ENCODE data around the gene ABR.
"Not testable (repeated sequence)": the region's sequence is repeated elsewhere in the genome, so short reads cannot be mapped to it uniquely, and the experiment has no call there.

The ABR gene

DNA sequence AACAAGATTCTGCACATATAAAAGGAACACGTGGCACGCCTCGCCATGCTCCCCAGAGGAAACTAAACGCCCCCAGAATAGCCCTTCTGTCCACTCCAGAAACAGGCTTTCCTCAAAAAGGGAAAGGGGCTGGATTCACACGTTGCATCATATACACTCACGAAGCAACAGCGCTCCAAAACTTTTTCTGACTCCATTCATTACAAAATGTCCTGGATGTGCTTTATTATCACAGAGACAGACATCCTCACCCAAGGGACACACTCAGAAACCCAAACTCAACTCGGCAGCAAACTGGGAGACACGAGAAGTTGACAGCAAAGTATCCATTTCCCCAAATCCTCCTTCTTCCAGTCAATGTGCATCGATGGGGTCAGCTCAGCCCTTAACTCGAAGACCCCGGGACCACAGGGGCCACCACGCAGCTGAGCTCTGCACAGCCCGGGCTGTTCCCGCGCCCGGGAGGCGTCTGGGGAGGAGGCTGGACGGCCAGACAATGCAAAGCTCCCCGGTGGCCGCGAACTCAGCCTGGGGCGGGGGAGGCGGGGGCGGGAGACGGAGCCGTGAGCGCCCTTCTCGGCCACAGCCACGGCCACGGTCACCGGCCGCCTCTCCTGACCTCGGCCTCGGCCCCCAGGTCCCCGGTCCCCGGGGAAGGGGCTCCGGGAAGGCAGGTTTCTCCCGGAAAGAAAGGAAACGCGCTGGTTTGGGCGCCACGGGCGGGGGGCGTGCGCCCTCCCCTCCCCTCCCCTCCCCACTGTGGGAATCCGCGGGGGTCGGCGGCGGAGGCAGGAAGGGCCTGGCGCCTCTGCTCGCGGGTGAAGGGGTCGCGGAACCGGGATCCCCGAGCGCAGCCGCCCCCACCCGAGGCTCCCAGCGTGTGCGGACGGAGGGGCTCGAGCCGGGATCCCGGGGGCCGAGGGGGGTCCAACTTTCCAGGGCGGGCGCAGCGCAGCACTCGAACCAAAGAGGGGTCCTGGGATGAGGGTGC lies 201.4 kb downstream of the ABR start:
- peak; percentile 73 for DNase-seq

DNA sequence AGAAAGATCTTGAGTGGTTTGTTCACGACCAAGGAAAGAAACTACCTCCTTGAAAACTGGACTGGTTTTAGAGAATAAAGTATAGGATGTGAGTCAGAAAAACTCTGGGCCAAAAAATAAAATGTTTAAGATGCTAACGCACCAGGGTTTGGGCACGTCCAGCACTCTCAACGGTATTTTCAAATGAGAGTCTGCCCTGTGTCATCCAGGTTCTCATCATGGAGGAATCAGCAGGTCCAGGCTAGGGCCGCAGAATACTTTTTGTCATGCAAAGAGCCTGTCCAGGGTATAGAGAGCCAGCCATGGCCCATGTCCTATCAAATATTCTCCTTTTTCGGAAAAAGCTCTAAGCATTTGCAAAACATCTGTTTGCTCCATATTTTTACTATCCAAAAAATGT lies 202.6 kb downstream of the ABR start:
- DNase-seq: no peak

DNA sequence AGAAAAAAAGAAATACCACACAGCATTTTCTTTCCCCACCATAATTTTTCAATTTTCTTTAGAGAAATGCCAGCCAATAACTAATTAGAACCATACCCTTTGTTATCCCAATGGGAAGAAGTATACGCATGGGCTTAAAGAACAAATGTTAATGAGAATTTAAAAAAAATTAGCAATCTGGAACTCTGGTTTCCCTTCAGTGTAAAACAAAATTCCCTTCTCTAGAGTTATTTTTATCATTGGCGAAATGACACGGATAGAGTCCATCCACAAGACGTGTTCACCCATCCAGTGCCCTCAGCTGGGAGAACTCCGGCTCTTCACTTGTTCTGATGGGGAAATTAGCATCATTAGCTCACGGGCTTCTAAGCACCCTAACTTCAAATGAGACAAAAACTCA lies 203.5 kb downstream of the ABR start:
- DNase-seq: no peak

DNA sequence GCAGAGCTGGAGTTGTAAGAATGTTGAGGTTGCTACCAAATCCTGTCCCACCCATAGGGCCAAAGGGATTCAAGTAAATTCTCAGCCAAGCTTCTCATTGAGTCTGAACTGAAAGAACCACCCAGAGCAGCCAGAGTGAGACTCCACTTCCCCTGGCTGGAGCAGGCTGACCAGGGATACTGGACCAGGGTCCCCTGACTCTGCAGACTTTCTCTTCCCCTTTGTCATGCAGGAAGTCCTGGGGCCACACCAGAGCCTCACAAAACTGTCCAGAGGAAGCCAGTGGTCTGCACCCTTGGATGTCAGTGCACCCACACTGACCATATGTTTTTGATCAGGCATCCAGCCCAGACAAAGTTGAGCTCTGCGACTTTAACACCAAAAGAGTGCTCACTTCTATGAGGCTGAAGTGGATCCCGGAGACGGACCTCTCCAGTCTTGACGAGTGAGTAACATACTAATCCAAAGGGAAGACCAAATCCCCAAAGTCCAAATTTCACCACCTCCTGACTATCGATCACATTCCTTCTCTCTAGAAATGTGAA lies 204.3 kb downstream of the ABR start:
- DNase-seq: no peak

DNA sequence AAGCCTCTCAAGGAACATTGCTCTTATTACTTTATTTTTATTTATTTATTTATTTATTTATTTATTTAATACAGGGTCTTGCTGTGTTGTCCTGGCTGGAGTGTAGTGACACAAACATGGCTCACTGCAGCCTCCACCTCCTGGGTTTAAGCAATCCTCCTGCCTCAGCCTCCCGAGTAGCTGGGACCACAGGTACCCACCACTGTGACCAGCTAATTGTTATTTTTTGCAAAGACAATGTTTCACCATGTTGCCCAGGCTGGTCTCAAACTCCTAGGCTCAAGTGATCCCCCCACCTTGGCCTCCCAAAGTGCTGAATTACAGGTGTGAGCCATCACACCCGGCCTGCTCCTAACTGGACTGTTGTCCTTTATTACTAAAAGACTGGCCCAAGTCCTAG lies 205.0 kb downstream of the ABR start:
- not testable (repeated sequence) for DNase-seq

DNA sequence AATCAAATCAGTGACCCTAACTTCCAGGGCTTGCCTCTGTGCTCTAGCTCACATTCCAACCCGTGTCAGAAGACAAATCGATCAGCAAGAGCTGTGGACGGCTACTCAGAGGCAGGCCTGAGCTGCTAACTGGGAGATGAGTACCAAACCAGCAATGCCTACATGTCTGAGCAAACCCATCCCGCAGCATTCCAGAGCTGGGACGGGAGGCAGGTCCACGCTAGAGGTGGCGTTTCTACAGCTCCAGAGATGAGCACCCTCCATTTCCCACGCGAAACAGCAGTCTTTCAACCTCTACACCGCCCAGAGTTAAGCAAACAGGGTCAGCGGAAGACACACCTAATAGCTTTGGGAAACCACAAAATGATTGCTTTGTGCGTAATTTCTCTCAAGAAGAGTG lies 206.7 kb downstream of the ABR start:
- no peak for DNase-seq

DNA sequence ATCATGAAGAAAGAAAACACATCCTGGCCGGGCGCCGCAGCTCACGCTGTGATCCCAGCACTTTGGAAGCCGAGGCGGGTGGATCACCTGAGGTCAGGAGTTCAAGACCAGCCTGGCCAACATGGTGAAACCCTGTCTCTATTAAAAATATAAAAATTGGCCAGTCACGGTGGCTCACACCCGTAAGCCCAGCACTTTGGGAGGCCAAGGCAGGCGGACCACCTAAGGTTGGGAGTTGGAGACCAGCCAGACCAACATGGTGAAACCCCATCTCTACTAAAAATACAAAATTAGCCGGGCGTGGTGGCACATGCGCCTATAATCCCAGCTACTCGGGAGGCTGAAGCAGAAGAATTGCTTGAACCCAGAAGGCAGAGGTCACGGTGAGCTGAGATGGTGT lies 207.9 kb downstream of the ABR start:
- not testable (repeated sequence) for DNase-seq

DNA sequence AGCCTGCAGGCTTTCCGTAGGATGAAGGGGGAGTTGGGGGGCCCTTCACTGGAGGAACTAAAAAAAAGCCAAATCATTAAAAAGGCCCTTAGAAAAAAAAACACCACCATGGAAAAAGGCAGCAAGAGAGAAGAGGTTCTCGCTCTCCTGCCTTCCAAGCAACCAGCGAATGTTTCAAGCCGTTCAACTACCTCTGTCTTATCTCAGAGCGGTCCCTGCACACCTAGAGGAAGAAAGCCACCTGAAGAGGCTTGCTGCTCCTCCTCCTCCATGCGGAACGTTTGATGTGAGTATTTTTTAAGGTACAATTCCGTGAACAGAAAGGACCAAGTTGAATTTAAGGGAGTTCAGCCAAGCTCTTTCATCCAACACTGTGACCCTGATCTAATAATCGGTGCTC lies 209.4 kb downstream of the ABR start:
- no peak for DNase-seq

DNA sequence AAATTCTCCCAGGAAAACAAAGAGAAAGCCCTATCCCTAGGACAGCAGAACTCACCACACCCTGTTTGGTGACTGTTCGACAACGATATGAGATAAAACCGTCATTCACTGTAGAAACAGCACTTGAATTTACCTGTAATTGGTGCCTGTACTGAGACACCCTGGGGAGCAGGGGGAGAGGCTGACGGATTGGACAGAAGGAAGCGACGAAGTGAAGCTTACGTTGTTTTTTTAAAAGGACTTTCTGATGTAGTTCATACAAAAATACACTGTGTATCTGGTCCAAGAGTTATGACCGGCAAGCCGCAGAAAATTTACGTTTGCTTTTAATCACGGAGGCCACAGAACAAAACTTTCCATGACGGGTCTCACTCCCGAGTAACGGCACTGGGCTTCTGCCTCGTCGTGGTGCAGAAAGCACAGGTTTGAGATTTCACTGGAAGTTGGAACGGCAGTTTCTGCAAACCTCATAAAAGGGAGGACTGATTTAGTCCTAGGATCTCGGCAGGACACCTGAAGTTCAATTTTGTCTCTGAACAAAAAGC lies 209.9 kb downstream of the ABR start:
- DNase-seq: no peak

DNA sequence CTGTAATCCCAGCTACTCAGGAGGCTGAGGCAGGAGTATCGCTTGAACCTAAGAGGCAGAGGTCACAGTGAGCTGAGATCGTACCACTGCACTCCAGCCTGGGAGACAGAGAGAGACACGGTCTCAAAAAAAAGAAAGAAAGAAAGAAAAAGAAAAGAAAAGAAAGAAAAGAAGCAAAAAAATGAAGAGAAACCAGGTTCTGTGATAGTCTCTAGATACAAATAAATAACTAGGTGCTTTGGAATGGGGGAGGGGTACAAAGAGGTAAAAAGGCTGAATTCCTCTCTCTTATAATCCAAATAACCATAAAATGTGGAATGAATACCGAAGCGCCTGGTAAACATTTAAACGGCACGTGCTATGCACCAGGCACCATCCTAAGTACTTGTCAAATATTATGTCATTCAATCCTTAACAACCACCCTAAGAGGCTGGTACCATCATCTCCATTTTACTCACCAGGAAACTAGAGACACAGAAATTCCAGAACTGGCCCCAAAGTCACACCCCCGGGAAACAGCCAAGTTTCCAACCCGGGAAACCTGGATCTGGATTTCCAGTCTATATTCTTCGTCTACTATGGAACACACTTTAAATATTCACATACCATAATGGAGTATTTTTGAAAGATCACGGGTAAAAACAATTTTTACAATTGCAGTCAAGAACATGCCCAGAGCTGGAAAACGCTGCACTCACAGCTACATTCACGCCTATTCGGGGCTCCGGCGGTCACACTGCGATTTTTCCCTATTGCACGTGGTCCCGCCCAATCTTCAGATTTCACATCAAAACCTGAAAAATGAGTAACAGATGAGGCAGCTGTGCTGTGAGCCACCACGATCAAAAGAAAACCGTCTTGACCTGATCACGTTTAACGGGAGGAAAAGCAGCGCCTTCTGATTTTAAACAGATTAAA lies 210.7 kb downstream of the ABR start:
- no peak for DNase-seq

DNA sequence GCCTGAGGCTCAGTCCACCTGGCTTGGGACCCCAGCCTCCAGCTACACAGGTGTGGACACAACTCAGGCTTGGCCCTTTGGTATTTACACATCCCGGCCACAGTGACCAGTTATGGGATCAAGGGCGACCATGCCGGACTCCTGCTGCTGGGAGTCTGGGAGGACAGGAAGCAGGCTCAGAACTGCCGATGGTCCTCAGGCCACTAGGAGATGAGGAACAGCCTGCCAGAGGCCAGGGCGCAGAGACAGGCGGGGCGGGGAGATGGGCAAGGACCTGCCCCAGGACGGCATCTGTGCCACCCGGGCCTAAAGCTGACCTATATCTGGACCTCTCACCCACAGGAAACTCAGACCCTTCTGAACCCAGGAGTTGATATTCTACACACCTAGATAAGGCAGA lies 212.7 kb downstream of the ABR start:
- no peak for DNase-seq

DNA sequence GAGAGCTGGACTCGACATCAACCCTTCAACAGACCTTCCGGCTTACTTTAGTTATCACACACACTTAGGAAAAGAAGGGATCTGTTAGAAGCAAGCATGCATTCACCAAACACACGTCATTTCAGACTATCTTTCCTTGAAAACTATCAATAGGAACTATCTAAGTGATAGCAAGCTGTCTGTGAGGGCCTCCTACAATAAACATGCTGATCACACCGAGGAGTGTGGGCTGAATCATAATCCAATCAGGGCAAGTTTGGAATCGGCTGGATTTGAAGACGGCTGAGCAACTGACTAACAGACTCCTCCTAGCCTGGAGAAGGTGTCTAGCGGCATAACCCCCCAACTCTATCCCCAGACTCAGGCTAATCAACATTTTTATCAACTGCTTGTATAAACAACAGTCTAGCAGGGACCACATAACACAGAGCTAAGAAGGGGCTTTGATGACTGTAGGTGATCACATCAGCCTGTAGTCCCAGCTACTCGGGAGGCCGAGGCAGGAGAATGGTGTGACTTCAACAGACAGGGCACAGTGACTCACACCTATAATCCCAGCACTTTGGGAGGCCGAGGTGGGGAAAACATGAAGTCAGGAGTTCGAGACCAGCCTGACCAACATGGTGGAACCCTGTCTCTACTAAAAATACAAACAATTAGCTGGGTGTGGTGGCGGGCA lies 214.3 kb downstream of the ABR start:
- no peak for DNase-seq

DNA sequence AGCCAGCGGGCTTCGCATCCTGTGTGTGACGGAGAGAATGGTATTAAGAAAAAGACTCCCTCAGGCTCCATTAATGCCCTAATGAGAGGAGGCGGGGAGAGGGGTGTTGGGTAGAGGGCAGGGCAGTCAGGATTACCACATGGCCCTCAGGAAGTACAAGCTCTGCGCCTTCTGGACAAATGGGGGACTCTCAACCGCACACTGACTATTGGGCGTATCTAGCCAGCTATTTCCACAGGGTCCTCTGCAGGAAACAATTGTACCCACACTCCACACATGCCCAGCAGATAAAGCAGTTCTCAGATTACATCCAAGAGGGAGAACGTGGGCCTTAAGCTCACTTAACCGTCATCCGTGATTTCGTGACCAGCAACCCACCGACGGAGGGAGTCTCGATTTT lies 214.9 kb downstream of the ABR start:
- DNase-seq: no peak

DNA sequence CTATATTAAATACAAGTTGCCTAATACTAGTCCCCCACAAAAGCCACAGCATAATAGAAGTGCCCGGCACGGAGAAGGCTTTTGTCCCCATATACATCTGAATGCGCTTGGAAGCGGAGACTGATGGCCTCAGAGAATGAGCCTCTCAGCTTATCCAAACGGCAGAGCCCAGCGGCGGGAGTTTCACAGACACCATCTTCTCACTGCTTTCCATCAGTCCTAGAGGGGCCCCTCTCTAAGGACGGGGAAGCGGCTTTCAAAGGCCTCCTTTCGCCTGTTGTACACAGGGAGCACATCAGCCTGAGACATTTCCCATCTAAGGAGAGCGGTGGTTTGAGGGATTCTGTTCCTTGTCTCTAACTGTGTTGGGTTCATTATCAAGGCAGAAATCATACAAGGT lies 217.1 kb downstream of the ABR start:
- DNase-seq: no peak

DNA sequence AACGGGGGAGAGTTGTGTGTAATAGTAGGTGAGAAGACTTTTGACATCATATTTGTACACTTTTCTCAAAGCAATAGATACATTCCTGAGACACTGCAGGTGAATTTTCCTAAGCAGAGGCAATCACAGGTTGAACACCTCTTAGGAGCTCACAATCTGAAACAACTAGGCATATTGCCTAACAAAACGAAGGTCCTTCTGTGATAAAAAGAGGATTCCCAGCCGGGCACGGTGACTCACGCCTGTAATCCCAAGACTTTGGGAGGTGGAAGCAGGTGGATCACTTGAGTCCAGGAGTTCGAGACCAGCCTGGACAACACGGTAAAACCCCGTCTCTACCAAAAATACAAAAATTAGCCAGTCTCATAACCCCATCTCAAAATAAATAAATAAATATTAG lies 217.6 kb downstream of the ABR start:
- no peak for DNase-seq

DNA sequence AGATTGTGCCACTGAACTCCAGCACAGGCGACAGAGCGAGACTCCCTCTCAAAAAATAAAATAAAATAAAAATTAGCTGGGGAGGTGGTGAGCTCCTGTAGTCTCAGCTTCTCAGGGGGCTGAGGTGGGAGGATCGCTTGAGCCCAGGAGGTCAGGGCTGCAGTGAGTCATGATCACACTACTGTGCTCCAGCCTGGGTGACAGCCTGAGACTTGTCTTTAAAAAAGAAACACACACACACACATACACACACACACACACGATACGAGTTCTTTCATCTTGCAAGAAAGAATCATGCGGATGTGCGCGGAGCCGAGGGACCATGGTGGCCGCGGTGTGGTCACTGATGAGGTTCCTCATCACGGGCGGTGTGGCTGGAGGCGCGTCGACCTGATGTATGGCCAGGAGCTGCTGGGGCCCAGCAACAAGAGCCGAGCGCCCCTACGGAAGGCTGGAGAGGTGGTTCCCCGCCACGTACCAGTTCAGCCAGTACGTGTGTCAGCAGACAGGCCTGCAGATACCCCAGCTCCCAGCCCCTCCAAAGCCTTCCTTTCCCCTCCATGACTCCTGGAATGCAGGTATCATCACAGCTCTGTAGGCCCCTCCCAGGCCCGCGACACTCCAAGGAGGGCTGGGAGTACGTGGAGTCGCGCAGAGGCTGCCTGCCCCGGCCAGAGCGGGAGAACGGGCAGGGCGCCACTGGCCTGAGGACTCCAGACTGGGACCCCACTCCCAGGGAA lies 220.9 kb downstream of the ABR start:
- no peak for DNase-seq

DNA sequence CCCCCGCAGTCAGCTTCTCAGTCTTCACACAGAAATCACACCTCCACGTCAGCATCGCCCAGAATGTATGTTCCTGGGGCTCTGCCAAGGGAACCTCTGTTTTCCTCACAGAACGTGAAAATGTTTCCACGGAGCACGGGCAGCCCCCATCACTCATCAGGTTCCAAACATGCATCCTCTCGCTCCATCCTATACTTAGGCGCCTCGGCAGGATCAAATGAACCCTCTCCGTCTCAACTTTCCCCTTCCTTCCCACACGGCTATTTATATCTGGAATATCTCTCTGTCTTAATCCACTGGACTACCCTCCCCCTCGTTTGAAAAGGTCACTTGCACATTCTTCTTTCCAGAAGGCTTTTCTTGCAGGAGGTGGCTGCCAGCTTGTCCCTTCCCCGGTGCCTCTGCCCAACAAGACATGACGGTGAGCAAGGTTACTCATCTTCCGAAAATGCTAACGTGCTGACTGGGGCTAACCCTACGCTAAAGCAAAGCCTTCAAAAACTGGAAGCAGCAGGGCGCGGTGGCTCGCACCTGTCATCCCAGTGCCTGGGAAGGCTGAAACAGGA lies 221.8 kb downstream of the ABR start:
- DNase-seq: no peak

DNA sequence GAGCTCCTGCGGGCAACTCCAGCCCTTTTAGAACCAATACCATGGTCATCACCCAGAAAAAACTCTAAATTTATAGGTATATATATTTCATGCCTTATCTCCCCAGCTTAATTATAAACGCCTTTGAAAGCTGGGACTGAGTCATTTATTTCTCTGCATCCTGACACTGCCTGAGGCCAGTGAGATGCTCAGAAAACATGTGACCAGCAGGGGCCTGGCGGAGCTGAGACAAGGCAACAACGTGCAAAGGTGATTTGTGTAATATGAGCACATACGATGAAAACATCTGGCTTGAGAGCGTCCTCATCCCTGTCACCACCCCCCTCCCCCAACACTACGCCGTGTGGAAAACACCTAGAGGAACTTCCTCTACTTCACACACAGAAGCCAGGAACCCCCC lies 222.9 kb downstream of the ABR start:
- no peak for DNase-seq

DNA sequence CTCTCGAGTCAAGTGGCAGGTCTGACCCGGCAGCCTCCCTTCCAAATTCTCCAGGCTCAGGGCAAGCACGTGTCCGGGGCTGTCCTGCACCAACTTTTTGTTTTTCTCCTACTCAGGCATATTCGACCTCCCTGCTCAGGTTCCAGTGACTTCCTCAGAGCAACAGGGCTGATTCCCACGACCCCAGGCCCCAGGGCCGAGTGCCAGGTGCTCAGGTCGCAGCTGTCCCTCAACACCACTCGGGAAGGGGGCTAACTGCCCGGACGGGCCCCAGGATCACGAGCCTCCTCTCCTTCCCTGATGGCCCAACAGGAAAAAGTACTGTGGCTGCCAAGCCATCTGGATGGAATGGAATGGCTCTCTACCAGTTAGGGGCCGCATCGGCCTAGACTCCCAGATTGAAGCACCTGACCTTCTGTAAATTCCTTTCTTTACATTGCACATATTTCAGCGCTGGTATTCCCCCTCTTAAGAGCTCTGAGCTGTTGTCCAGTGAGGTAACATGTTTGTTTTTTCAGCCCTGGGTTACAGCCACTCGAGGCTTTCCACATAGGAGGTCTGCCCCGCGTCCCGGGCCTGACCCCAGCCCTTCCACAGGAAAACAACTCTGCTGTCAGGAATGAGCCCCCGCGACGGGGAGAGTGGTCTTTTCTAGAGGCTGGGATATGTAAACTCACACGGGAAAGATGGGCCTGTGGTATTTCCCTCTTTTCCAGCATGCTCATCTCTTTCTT lies 225.2 kb downstream of the ABR start:
- peak; percentile 62 for DNase-seq

DNA sequence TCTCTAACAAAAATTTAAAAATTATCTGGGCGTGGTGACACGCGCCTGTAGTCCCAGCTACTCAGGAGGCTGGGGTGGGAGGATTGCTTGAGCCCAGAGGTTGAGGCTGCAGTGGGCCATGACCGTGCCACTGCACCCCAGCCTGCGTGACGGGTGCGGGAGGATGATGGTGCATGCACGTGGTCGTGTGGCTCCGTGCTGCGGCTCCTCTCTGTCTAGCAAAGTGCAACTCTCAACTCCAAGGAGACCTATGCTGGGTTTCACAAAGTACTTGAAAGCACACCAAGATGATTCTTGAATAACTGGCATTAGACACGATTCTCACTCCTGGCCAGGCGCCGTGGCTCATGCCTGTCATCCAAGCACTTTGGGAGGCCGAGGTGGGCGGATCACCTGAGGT lies 226.0 kb downstream of the ABR start:
- DNase-seq: no peak

Data from right forelimb (tissue), 1 donor.